Hematopoietic multipotent progenitor cell treated with erythropoietin and hydrocortisone succinate and interleukin-3 and kit ligand, for 8 days (in vitro differentiated cells): Measurements from ENCODE around the gene OOSP2.
A peak's percentile ranks its signal among the peaks of the same experiment; 100 is the strongest.
"Not testable (repeated sequence)": the region's sequence is repeated elsewhere in the genome, so short reads cannot be mapped to it uniquely, and the experiment has no call there.

ENCODE experiments used
- DNase-seq: peaks from one replicate; pipeline ENCODE4 v3.0.0-alpha.2; 2015

The OOSP2 gene, protein sequence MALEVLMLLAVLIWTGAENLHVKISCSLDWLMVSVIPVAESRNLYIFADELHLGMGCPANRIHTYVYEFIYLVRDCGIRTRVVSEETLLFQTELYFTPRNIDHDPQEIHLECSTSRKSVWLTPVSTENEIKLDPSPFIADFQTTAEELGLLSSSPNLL

DNA sequence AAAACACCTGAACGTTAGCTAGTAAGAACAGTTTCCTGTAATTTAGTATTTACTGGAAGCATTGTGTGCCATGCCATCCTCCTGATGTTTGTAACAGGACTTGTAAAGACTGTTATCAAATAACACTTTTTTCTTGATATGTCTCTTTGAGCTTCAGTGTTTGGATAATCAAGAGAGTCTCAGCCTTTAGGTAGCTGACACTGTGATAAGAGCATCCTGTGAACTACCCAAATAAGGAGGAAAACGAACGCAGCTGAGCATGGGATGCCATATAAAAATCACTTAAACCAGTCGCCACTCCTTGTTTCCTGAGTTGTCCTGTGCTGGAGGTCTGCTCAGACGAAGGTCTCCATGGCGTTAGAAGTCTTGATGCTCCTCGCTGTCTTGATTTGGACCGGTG lies at the start of gene OOSP2:
Gene OOSP2, plus strand, starts transcription at position 301 of the 400 bp plus-strand sequence. Its CDS starts 51 bp downstream, at position 352.
- no peak for DNase-seq

- no peak for DNase-seq
Observed at GRCh38 chr11:59990421-59990820, 49.8 kb upstream of the OOSP2 start.

- peak; percentile 24 for DNase-seq
Observed at GRCh38 chr11:59992425-59992824, 47.8 kb upstream of the OOSP2 start.

- DNase-seq = no peak
Observed at GRCh38 chr11:59997800-59998199, 42.4 kb upstream of the OOSP2 start.

GRCh38 chr11:59999691-60000090 lies 40.5 kb upstream of the OOSP2 start:
- no peak for DNase-seq

GRCh38 chr11:60003729-60004128 lies 36.5 kb upstream of the OOSP2 start:
- no peak for DNase-seq

GRCh38 chr11:60005360-60005759 lies 34.8 kb upstream of the OOSP2 start:
- DNase-seq = no peak

GRCh38 chr11:60016881-60017280 lies 23.3 kb upstream of the OOSP2 start, which contains the start of gene OOSP4B:
Gene OOSP4B (plus strand): TSS chr11:60017181.
- DNase-seq = no peak

DNA sequence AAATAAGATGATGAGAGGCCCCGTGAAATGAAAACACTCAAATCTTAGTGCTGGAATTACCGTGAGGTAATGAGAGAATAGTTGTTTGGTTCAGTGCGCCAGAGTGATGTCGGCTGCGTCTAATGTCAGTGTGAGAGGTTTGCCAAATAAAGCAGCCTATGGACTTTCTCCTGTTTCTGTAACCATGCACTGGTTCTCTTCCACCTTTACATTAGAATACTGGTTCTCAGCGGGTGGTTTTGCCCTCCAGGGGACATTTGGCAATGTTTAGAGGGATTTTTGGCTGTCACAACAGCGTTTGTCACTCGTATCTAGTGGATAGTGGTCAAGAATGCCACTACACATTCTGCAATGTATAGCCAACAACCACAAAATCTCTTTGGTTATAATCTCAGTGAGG lies 22.2 kb upstream of the OOSP2 start:
- no peak for DNase-seq

DNA sequence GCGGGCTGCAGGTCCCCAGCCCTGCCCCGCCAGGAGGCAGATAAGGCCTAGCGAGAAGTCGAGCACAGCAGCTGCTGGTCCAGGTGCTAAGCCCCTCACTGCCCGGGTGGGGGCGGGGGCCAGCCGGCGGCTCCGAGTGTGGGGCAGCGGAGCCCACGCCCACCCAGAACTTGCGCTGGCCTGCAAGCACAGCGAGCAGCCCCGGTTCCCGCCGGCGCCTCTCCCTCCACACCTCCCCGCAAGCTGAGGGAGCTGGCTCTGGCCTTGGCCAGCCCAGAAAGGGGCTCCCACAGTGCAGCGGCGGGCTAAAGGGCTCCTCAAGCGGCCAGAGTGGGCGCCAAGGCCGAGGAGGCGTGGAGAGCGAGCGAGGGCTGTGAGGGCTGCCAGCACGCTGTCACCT lies 19.8 kb upstream of the OOSP2 start:
- DNase-seq = not testable (repeated sequence)

DNA sequence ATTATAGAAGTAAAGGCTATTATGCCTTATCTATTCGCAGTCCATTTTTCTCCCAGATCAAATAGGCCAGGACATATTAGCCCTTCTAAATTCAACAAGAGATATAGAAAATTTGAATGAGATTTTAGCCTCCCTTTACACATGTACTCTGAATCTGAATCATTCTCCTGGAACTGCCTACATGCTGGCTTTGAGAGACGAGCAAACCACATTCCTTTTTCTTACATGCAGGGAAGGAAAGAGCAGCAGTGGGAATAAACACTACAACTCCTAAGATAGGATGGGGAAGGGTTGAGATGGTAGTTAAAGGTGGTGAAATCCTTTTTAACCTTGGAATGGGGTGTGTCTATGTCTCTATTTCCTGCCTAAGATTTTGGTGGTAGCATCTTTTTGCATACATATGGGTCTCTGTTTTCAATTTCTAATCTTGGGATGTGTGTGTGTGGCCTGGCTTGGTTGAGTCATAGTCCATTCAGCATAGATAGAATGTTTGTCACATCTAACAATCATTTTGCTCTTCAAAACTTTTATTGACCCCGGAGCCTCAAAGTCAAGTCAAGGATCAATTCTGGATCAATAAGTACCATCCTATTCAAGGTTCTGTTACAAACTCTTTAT lies 11.1 kb upstream of the OOSP2 start:
- no peak for DNase-seq

- DNase-seq = not testable (repeated sequence)
Observed at GRCh38 chr11:60050422-60050821, 10.2 kb downstream of the OOSP2 start.

DNA sequence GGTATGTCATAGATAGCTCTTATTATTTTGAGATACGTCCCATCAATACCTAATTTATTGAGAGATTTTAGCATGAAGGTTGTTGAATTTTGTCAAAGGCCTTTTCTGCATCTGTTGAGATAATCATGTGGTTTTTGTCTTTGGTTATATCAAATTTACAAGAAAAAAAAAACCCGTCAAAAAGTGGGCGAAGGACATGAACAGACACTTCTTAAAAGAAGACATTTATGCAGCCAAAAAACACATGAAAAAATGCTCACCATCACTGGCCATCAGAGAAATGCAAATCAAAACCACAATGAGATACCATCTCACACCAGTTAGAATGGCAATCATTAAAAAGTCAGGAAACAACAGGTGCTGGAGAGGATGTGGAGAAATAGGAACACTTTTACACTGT lies 10.6 kb downstream of the OOSP2 start:
- not testable (repeated sequence) for DNase-seq

- peak; percentile 20 for DNase-seq
Observed at GRCh38 chr11:60056349-60056969, 16.2 kb downstream of the OOSP2 start, which contains the start of gene MS4A3. Gene MS4A3 (plus strand): TSS chr11:60056665. CDS start chr11:60061161, 4,496 bp downstream.

DNA sequence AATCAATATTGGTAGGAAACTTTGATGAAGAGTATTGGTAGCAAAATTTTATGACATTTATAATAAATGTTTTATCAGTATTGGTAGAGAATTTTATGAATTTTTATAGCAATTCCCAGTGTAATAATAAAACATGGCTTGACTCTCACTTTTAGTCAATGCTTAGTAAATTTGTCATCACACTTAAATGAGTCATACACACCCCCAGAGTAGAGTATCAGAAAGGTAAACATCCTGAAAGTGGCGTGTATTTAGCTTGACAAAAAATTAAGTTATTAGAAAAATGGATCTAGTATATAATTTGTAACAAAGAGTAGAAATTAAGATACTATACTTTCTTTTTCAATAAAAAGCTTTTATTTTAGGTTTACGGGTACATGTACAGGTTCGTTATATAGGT lies 18.8 kb downstream of the OOSP2 start:
- DNase-seq = no peak

DNA sequence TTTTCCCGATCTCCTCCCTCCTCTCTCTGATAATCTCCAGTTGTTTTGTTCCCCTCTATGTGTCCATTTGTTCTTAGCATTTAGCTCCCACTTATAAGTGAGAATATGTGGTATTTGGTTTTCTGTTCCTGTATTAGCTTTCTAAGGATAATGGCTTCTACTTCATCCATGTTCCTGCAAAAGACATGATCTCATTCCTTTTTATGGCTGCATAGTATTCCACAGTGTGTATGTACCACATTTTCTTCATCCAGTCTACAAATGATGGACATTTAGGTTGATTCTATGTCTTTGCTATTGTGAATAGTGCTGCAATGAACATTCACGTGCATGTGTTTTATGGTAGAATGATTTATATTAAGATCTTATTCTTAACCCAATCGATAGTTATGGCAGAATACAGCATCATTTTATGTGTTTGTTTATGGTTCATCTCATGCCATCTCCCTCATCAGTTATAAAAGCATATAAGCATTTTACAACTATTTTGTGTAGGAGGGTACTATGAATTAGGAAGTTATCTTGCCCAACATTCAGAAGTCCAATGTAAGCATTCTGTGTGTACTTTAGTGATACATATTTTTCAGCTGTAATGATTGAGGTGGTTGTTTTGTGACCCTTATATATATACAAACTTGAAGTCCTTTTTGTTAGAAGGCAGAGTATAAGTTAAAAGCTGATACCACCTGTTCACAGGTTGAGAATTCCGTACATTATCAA lies 19.5 kb downstream of the OOSP2 start:
- DNase-seq = no peak

- peak; percentile 28 for DNase-seq
Observed at GRCh38 chr11:60064111-60064510, 23.9 kb downstream of the OOSP2 start.

DNA sequence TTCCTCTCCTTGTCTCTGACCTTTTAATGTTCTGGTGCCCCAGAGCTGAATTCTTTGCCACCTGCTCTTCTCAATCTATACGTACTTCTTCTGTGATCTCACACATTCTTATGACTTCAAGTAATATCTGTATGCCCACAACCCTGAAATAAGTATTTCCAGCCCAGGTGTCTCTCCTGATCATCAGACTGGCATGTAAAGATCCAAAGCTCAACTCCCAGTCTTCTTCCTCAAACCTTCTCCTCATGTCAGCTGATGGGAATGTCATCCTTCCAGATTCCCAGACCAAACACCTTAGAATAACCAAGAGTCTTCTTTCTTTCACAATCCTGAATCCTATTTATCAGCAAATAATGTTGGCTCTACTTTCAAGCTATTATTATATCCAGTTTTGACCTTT lies 25.6 kb downstream of the OOSP2 start:
- no peak for DNase-seq

- no peak for DNase-seq
Observed at GRCh38 chr11:60069450-60069849, 29.2 kb downstream of the OOSP2 start.

GRCh38 chr11:60071644-60072043 lies 31.4 kb downstream of the OOSP2 start:
- not testable (repeated sequence) for DNase-seq

DNA sequence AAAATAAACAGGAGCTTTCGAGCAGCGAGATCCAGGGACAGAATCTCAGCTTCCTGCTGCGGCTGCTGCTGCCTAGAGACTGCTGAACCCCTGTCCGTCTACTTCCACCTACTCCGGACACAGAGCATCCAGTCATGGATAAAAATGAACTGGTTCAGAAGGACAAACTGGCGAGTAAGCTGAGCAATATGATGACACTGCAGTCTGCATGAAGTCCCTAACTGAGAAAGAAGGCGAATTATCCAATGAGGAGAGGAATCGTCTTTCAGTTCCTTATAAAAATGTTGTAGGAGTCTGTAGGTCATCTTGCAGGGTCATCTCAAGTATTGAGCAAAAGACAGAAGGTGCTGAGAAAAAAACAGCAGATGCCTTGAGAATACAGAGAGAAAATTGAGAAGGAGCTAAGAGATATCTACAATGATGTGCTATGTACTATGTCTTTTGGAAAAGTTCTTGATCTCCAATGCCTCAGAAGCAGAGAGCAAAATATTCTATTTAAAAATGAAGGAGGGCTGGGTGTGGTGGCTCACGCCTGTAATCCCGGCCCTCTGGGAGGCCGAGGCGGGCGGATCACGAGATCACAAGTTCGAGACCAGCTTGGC lies 37.1 kb downstream of the OOSP2 start:
- no peak for DNase-seq

- no peak for DNase-seq
Observed at GRCh38 chr11:60077981-60078380, 37.8 kb downstream of the OOSP2 start.

DNA sequence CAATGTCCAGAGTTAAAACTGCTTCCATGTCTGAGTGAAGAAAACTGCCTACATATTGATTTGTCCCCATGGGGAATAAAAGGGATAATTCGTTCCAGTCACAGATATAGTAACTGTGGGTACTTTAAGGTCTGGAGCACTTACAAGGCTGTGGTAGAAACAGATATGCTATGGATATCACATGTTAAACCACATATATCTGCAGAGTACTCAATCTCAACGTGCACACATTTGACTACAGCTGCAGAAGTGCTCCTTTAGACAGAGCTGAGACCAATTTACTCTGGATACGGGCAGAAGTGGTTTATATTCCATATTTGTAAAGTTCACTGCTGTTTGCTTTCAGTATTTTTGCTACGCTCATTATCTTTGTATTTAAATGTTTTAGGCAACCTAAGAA lies 38.5 kb downstream of the OOSP2 start:
- DNase-seq = peak; percentile 35
